NCI-H510A treated with DMSO at 0.1 percent for 48 hours (cell line): ENCODE results near the gene PRKCE.

Experiments used
- DNase-seq: peaks from one replicate; lab custom pipeline; 2025; lab: John Stamatoyannopoulos, UW

PRKCE gene

DNA sequence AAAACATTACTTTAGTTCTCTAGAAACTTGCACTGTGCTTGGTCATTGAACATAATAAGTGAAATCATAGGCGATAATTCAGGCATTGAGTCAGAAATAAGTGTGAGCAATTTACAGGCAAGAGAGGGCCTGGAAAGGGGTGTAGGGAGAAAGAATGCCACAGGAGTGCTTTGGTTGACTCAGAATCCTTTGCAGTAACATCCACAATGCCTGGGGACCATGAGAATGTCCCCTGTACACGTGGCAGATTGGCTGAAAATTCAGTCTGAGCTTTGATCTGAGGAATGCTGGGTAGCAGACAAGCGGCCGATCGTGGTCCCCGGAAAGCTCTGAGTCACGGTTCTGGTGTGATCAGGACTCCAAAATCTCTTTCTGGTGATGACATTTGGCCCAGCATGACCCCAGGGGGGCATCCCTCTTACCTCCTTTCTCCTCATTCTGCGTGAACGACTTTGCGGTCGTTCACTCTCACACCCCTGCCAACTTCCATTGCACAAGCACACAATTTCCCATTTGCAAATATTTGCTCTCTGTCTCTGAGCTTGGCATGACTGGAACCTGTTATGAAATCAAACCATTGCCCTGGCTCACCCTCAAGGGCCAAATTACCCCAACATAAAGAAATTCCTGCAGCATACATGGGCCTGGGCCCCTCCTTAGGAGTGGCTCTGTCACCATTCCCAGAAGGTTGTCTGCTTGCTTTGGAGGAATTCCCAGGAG lies 340.7 kb downstream of the PRKCE start:
- no peak for DNase-seq

DNA sequence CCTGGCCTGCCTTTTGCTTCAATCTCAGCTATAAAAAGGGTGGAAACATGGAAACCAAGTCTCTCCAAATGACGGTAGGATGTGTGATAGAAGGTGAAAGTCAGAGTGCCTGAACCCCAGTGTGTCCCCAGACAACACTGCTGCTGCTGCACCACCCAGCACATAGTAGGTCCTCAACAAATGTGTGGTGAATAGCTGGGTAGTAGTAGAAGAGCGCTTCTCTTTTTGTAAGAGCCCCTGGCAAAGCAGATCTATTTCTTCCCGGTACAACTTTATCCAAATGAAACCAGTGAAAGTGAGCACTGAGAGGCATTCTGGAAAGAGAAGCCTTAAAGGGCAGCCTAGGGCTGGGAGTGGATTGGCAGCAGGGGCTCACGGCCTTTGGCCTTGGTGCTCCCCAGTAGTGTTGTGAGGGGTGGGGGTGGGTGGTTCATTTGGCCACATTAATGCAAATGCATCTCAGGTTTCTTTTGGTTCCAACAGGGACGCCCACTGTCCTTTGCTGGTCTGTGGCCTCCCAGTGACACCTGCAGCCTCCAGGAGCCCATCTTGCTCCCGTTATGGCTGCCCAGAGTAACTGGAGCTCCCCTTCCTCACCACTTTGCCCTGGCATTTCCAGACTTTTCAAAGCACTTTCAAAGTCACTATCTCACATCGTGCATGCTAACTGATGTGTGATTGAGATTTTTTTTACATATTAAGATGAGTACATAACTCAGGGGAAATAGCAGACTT lies 341.4 kb downstream of the PRKCE start:
- no peak for DNase-seq

DNA sequence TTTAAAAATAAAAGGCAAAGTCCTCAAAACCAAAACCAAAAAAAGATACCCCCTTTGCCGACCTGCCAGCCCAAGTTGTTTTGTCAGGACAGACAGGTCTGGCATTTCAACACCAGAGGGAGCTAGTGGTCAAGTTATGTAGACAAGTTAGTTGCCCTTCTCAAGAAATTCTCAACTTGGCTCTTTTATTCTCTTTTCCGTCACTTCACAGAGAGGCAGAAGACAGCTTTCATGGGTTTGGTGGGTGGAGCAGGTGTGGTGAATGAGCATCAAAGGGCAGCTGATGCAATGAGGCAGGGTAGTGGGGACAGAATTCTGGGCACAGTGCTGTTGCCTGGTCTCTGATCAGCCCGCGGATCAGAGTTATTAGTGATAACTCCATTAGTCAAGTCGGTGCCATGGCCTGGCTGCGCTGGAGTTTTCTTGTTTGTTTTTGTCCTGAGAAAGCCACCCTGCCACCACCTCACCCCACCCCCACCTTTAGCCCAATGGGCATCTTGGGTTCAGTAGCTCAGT lies 342.1 kb downstream of the PRKCE start:
- DNase-seq: peak; percentile 76

DNA sequence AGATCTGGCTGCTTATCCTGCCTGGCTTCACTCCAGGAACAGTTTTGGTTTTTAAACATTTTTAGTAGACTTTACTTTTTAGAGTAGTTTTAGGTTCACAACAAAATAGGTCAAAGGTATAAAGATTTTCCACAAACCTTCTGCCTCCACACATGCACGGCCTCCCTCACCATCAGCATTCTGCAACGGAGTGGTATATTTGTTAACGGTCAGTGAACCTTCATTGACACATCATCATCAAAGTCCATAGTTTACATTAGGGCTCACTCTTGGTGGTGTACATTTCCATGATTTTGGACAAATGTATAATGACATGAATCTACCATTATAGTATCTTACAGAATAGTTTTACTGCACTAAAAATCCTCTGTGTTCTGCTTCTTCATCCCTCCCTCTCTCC lies 342.6 kb downstream of the PRKCE start:
- no peak for DNase-seq

DNA sequence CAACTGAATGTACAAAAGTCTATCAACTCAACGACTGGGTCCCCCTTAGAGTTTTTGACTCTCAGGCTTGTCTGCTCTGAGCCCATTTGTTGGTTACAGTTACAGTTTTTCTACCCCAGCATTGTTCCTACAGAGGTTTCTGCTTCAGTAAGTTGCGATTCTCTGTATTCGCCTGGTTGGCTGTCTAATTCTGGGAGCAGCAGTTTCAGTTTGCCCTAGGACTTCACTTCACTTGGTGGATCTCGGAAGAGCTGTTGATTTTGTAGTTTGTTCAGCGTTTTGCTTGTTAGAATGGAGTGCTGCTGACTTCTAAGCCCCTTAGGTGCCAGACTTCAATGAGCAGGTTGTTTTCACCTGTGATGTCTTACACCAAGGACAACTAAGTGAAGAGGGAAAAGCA lies 349.2 kb downstream of the PRKCE start:
- DNase-seq: no peak

DNA sequence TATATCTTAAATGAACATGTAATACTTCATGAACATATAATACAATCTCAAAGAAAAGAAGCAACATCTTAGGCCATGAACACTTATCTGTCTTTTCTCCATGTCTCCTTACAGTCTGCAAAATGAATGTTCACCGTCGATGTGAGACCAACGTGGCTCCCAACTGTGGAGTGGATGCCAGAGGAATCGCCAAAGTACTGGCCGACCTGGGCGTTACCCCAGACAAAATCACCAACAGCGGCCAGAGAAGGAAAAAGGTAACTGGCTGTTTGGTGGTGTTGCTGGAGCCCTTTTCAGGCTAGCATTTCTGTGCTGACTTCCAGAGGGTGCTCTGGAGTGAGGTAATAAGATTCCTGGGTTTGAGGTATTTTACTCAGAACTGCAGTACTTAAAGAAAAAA lies 349.8 kb downstream of the PRKCE start:
- DNase-seq: no peak

DNA sequence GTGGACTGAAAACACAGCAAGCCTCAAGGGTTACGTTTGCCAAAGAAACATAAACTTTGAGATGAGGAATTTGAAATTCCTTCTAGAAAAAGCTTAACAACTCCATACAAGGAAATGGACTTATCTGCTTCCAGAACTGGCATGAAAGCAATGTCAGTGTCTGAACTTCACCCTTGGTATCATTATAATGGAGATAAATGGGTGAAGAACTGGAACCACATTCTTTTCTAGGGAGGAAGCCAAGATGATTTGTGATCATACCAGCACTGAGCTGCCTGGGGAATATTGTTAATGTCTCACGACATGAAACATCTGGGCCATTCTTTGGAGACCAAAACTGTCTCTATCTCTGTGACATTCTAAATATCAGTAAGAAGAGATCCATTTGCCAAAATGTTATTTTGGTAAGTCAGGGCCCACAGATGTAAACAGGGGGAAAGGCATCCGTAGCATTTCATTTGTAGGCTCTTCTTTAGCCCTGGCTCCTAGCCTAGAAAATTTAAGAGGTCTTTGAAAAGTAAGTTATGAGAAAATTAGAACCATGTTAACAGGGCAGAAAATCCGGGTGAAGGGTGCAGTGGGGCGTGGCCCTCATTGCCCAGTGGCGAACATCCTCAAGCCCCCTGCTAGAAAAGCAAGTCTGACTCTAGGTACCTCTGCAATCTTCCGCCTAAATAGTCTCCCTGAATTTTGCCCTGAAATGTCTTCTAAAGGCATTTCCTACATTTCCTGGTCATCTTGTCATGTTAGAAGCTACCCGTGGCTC lies 350.4 kb downstream of the PRKCE start:
- no peak for DNase-seq

DNA sequence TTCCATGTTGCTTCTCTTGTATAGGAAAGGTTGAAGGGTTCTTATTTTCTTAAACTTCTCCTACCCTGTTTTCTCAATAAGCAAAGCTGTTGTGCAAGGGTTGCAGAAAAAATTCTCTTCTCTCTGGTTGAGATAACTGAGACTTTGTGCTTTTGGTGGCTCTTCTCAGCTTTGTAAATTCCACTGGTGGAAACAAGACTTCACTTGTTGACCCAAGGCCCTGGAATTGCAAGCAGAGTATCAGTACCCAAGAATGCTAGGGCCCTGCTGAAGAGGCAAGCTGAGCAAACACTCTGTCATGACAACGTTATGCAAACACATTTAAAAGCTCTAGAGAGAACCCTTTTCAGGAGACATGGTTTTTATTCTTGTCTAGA lies 351.0 kb downstream of the PRKCE start:
- peak; percentile 71 for DNase-seq

DNA sequence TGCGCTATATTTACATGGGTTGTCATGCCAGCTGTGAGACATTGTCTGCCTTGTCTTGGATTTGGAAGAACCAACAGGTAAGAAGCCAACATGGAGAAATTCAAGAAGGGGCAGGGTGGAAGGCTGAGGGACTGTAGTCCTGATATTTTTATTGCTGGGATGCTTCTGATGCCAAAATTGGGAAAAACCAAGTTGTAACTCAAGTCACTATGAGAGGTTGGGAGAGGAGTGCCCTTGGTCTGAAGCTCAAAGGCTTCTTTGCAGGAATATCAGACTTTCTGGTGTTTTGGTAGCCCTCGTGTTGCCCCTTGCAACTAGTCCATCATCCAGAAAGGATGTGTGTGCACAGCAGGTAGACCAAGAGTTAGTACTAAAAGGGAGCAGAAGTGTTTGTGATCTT lies 351.5 kb downstream of the PRKCE start:
- DNase-seq: no peak

DNA sequence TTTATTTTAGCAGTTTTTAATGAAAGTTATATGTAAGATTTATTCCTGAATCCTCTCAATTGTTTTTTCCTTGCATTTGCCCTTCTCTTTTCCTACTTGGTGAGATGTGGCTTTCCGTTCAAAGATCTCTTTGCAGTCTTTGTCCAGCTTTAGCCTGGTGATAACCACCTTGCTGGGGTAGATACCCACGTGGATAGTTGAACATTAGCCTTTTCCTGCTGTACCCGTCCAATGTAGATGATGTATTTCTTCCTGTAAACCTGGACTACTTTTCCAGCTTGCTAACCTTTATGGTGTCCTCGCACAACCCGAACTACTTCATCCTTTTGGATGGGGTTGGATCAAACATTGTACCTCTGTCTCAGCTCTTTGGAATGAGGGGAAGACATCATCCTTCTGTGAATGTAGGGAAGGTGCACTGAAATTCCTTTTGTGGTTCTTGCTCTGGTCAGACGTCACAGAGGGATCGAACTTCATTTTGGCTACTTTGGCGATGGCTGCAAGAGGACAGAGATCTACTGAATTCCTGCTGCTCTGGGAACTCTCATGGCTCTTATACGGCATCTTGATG lies 352.5 kb downstream of the PRKCE start:
- no peak for DNase-seq

DNA sequence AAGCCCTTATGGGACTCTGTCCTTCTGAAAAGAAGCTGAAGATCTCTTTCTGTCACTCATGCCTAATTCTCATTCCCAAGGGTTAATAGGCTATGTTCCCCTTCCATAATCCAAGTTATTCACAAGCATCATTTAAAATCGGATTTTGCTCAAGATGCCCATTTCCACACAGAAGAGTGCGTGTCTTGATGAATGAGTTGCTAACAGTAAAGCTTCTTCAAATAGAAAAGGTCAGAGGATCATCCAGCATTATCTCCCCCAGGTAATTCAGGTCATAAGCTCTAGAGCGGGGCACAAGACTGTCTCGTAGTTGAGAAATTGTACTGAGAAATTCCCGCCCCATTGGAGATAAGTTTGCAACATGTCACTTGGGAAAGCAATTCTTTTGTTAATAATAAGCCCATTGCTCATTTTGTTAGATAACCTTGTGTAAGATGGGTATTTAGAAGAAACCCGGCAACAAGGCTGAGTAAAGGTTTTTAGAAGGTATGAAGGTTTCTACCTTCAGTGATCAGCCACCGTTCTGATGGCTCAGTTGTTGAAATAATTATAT lies 355.1 kb downstream of the PRKCE start:
- DNase-seq: no peak

DNA sequence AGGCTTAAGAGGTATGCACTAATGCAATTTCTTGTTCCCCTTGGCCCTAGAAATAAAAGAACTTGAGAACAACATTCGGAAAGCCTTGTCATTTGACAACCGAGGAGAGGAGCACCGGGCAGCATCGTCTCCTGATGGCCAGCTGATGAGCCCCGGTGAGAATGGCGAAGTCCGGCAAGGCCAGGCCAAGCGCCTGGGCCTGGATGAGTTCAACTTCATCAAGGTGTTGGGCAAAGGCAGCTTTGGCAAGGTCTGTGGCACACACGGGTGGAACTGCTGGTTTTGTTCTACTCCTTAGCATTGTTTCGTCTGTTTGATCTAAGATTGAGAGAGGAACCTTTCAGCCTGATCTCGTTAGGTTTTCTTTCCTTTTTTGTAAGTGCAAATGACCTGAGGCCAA lies 355.9 kb downstream of the PRKCE start:
- DNase-seq: no peak

DNA sequence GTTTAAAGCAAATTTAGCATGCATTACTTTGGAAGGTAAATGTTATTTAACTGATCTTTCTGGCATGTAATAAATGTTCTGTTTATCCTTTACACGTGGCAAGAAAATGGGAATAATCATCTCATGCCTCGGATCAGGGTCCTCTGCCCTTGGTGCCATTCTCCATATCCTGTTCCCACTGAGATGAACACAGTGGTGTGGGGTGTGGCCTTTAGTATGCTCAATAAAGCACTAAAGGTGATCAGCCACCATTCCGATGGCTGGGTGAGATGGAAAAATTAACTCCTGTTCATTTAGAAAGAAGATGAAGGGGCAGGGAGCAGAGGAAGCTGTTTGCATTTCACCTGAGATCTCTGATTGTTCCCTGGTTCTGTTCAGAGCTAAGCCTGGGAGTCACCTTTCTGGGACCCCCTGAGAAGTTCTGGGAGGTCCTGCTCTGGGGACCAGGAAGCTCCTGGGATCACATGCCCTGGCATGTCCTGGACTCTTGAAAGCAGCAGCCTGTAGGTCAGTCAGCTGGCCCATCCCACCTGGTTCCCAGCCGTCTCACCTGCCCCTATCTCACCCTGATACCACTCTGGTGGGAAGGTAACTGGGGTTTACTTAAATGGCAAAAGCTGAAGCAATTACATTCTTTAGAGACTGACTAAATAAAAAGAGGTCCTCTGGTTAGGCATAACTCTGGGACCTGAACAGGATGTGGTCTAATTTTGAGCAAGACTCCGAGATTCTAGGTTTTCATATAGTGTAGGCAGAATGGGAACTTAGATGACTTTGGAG lies 356.8 kb downstream of the PRKCE start:
- DNase-seq: no peak

DNA sequence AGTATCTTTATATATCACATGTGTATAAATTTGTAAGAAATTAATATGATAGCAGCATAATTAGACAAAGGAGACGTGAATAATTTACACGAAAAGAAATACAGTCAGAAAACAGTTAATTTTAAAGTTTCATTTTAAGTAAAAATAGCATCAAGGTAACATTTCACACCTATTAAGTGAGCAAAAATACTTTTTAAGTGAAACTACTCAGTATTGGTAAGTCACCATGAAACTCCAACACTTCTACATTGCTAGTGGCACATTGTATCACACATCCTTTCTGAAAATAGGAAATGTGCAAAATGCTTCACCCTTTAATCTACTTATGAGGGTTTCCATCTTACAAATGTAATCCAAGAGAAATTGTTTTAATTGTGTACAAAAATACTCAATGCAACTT lies 357.8 kb downstream of the PRKCE start:
- DNase-seq: no peak

DNA sequence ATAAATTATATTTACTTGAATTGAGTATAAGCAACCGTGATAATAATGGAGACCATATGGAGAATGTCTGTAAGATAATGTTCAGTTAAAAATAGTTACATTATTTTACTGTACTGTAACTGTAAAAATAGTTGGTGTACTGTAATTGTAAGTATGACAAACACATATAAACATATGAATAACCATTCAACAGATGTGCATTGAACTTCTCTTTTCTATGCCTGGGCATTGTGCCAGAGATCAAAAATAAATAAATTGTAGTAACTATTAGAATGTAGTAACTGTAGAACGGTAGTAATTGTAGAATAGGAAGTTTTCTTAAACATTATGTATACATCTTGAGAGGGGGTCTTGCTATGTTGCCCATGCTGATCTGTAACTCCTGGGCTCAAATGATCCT lies 358.3 kb downstream of the PRKCE start:
- DNase-seq: no peak

DNA sequence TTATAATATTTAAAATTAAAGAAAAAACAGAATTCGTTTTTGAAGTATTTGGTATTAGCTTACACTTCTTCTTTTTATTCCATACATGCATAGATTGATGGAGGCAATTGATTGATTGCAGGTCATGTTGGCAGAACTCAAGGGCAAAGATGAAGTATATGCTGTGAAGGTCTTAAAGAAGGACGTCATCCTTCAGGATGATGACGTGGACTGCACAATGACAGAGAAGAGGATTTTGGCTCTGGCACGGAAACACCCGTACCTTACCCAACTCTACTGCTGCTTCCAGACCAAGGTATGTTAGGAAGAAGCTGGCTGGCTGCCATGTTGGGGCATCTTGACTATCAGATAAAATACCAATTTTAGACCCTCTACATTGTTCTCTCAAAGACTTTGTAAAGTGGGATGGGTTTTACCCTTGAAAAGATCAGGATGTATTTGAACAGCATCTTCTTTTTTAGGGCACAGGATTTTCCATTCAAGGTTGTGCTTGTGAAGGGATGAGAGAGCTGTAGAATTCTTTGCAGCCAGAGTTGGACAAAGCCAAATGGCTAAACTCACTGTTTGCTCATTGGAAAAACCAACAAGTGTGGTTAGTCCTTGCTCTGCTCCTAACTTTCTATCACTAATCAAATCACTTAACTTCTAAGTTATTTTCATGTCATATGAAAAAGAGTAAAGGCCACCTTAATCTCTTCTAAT lies 358.9 kb downstream of the PRKCE start:
- DNase-seq: no peak

DNA sequence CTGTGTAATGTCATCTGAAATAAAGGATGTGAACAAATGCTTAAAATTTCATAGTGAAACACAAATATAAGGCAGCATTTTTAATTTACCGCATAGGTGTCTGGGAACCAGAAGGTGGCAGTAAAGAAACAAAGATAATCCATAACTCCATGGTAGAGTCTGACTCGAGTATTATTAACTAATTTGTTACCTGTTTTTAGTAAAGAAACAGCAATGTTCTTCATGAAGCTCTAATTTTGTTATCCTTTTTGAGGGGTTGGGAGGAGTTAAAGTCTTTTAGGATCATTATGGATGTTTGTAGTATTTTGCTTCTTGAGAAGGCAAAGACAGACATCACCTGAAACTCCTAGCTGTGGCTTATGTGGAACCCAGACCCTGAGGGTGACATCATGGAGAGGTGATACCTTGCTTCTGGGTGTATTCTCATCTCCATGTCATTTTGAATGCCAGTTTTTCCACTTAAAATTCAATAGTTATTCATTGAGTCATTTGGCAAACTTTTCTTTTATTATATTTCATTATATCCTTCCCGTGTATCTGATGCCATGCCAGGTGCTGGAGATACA lies 359.5 kb downstream of the PRKCE start:
- DNase-seq: peak; percentile 36

DNA sequence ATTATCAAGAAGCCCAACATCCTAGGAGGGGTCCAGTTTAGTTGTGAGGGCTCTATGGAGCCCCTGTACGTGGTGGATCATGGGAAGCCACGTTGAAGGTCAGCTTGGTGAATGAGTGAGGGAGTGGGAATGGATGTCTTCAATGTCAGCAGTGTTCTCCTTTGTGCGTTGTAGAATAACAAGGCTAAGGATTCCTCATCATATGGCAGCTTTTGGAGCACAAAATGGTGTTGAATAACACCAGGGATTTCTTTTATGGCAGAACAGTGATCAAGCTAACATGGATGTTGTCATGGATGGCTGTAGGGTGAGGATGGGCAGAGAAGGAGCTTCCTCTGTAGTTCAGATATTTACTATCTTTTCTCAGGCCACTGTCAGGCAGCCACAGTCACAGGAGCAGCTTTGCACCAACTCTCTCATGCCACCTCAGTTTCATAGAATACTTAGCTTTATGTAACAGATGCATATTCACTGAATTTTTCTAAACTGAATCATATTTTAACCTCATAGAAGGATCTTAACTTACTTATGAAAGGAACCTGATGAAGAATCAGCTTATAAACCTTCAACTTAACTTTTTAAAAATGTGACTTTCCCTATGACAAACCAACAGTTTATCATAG lies 361.3 kb downstream of the PRKCE start:
- no peak for DNase-seq

DNA sequence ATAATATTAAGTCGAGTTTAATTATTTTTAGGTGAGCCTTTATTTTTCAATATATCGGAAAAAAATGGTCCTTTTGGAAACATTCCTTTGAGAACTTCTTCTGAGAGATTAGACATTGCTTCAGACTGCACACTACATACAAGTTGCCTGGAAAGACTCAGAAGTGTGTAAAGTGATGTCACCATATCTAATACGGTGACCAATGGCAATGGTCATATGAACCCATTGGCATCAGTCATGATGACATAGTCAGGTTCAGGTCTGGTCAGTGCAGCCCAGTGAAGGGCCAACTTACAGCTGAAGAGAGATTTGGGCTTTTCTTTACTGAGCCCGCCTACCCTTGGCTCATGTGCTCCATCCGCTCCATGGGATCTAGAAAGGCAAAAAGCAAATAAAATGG lies 362.3 kb downstream of the PRKCE start:
- no peak for DNase-seq
